C4-2B (cell line): Measurements from ENCODE around the gene GSTT2.

Source experiments
- ZFX ChIP-seq: fragments of 450-650 bp; IDR thresholded peaks from 2 replicates; pipeline ENCODE4 v1.6.1; 2017
- TF ChIP-seq, protein P1 (sequence below): fragments of 450-650 bp; conservative IDR thresholded peaks from 2 replicates; pipeline ENCODE4 v1.5.1; 2017; ENCODE audit warnings: mild to moderate bottlenecking

DNA sequence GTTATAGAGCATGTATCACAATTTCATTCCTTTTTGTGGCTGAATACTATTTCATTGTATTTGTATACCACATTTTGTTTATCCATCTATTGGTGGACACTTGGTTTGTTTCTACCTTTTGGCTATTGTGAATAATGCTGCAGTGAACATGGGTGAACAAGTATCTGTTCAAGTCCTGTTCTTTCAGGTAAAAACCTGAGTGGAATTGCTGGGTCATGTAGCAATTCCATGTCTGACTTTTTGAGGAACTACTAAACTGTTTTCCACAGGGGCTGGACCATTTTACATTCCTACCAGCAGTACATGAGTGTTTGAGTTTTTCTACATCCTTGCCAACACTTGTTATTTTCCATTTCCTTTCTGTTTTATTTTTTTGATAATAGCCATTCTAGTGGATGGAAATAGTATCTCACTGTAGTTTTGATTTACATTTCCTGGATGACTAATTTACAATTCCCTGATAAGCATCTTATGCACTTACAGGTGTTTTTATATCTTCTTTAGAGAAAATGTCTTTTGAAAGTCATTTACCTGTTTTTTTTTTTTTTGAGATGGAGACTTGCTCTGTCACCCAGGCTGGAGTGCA lies 43.4 kb downstream of the GSTT2 start:
- TF ChIP-seq, protein P1, sequence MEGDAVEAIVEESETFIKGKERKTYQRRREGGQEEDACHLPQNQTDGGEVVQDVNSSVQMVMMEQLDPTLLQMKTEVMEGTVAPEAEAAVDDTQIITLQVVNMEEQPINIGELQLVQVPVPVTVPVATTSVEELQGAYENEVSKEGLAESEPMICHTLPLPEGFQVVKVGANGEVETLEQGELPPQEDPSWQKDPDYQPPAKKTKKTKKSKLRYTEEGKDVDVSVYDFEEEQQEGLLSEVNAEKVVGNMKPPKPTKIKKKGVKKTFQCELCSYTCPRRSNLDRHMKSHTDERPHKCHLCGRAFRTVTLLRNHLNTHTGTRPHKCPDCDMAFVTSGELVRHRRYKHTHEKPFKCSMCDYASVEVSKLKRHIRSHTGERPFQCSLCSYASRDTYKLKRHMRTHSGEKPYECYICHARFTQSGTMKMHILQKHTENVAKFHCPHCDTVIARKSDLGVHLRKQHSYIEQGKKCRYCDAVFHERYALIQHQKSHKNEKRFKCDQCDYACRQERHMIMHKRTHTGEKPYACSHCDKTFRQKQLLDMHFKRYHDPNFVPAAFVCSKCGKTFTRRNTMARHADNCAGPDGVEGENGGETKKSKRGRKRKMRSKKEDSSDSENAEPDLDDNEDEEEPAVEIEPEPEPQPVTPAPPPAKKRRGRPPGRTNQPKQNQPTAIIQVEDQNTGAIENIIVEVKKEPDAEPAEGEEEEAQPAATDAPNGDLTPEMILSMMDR, result no peak
- TF ChIP-seq ZFX, result no peak
